Measurements from ENCODE around the gene PLXNB3.

The PLXNB3 gene

DNA sequence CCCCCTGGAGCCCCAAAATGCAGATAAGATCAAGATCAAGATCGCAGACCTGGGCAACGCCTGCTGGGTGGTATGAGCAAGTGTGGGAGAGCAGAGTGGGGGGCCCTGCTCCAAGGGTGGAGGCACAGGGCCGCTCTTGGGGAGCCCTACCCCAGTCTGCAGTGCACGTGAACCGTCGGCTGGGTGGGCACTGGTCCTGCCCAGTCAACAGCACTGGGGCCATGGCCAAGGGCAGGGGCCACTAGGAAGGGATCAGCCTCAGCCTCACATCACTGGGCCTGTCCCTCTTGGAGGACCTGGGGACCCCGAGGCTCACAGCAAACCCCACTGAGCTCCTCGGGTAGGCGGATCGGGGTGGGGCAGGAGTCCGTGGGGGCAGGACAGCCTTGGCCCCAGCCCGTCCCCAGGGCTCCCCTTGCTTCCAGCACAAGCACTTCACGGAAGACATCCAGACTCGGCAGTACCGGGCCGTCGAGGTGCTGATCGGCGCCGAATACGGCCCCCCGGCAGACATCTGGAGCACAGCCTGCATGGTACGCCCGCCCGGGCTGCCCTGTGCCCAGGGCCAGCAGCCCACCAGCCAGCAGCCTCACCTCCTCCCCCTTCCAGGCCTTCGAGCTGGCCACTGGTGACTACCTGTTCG is 20.4 kb downstream of the PLXNB3 start:
- H3K9me3 ChIP-seq, result no peaks in the 10 kb centered on the region
- H3K36me3 ChIP-seq, result peaks cover 4% of the 10 kb centered on the region; the same call in 1 of the 2 replicates
- no peak for DNase-seq
- H3K4me3 ChIP-seq (ENCODE audit: low read depth, low read length), result no peak overlapping the region
- TF ChIP-seq CTCF (IDR thresholded peaks at IDR 0.05; ENCODE audit: low read depth, low read length), result no peak
- peaks cover 20% of the 10 kb centered on the region for H3K4me1 ChIP-seq
- H3K27me3 ChIP-seq, result no peaks in the 10 kb centered on the region

DNA sequence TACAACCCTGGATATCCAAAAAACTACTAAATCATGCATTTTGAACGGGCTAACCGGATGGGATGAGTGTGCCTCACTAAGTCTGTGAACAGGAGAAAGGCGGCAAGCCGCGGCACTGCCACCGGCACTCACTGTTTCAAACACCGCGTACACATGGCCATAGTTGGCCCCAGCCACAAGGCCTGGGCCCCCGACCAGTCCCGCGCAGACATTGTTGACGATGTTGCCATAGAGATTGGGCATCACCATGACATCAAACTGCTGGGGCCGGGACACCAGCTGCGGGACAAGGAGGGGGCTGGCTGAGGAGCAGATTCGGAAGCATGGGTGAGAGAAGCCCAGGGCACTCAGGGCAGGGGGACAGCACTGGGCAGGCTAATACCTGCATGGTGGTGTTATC is 22.6 kb downstream of the PLXNB3 start:
- Histone ChIP-seq H3K4me1 (peaks cover 15% of the 10 kb centered on the region), H3K36me3 (peaks cover 14% of the 10 kb centered on the region), H3K27me3 (no peaks in the 10 kb centered on the region), H3K4me3 (ENCODE audit: low read depth, low read length) (no peak overlapping the region), H3K9me3 (no peaks in the 10 kb centered on the region)
- DNase-seq, result no peak
- TF ChIP-seq CTCF (IDR thresholded peaks at IDR 0.05; ENCODE audit: low read depth, low read length), result no peak

- peaks cover 19% of the 10 kb centered on the region for H3K36me3 ChIP-seq
- H3K27me3 ChIP-seq, result no peaks in the 10 kb centered on the region
- no peak overlapping the region for H3K4me3 ChIP-seq (ENCODE audit: low read depth, low read length)
- DNase-seq, result no peak
- no peak for TF ChIP-seq CTCF (IDR thresholded peaks at IDR 0.05; ENCODE audit: low read depth, low read length)
- peaks cover 18% of the 10 kb centered on the region for H3K4me1 ChIP-seq
- H3K9me3 ChIP-seq, result no peaks in the 10 kb centered on the region
These were observed 25.6 kb downstream of the PLXNB3 start for GRCh38 chrX:153789654-153790053.

- DNase-seq, result peak; percentile 34
- H3K27me3 ChIP-seq, result no peaks in the 10 kb centered on the region
- H3K9me3 ChIP-seq, result no peaks in the 10 kb centered on the region
These were observed 27.2 kb downstream of the PLXNB3 start for GRCh38 chrX:153791104-153791852.

GRCh38 chrX:153792368-153792767 is 28.3 kb downstream of the PLXNB3 start:
- TF ChIP-seq CTCF (IDR thresholded peaks at IDR 0.05; ENCODE audit: low read depth, low read length), result no peak
- no peaks in the 10 kb centered on the region for H3K27me3 ChIP-seq
- H3K9me3 ChIP-seq, result no peaks in the 10 kb centered on the region
- no peak for DNase-seq
- H3K36me3 ChIP-seq, result peaks cover 31% of the 10 kb centered on the region
- H3K4me3 ChIP-seq (ENCODE audit: low read depth, low read length), result peak overlapping the region; percentile 78
- peaks cover 18% of the 10 kb centered on the region for H3K4me1 ChIP-seq

More at GRCh38 chrX:153791104-153791852, 27.2 kb downstream of the PLXNB3 start:
- no peak for TF ChIP-seq CTCF (IDR thresholded peaks at IDR 0.05; ENCODE audit: low read depth, low read length)
- Histone ChIP-seq H3K4me3 (ENCODE audit: low read depth, low read length) (peak overlapping the region; percentile 43), H3K36me3 (peaks cover 20% of the 10 kb centered on the region), H3K4me1 (peaks cover 18% of the 10 kb centered on the region)

DNA sequence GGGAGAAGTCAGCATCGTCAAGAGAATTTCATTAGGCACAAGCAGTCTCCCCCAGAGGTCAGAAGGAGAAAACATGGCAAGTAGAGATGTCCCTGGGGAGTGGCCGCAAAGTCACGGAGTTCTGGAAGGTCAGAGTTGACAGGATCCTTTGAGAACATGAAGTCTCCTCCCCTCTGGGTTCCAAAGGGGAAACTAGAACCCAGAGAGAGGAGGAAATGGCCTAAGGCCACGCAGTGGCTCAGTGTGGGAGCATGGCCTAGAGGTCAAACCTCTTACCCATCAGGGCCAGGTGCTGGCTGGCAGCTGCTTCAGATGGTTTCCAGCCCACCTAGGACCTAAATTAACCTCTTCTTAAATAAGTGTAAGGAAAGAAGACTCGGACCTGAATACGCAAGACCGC is 29.2 kb downstream of the PLXNB3 start:
- H3K9me3 ChIP-seq, result no peaks in the 10 kb centered on the region
- peaks cover 18% of the 10 kb centered on the region for H3K4me1 ChIP-seq
- peaks cover 37% of the 10 kb centered on the region for H3K36me3 ChIP-seq
- TF ChIP-seq CTCF (IDR thresholded peaks at IDR 0.05; ENCODE audit: low read depth, low read length), result no peak
- peak overlapping the region; percentile 78 for H3K4me3 ChIP-seq (ENCODE audit: low read depth, low read length)
- no peak for DNase-seq
- no peaks in the 10 kb centered on the region for H3K27me3 ChIP-seq

Measured in BE2C (cell line).